ENCODE results near the gene SMPD1.

The SMPD1 gene

GRCh38 chr11:6405052-6405667, 14.9 kb downstream of the SMPD1 start:
- Histone ChIP-seq H3K4me1 (ENCODE audit: control insufficient read depth, insufficient read depth, low read length) (peaks cover 2% of the 10 kb centered on the region), H3K9ac (ENCODE audit: low read depth, low read length) (no peak overlapping the region), H3K9me3 (ENCODE audit: control insufficient read depth, insufficient read depth, low read length) (no peaks in the 10 kb centered on the region), H3K27me3 (ENCODE audit: control insufficient read depth, insufficient read depth, low read length) (no peaks in the 10 kb centered on the region), H3K4me3 (ENCODE audit: low read depth, low read length) (peak overlapping the region; percentile 31), H3K36me3 (ENCODE audit: control insufficient read depth, insufficient read depth, low read length) (no peaks in the 10 kb centered on the region)

- Histone ChIP-seq H3K4me1 (ENCODE audit: control insufficient read depth, insufficient read depth, low read length) (peaks cover 2% of the 10 kb centered on the region), H3K36me3 (ENCODE audit: control insufficient read depth, insufficient read depth, low read length) (peaks cover 2% of the 10 kb centered on the region), H3K9ac (ENCODE audit: low read depth, low read length) (no peak overlapping the region), H3K9me3 (ENCODE audit: control insufficient read depth, insufficient read depth, low read length) (no peaks in the 10 kb centered on the region), H3K27me3 (ENCODE audit: control insufficient read depth, insufficient read depth, low read length) (no peaks in the 10 kb centered on the region), H3K4me3 (ENCODE audit: low read depth, low read length) (no peak overlapping the region)
These were observed 15.6 kb downstream of the SMPD1 start for GRCh38 chr11:6405846-6406245.

- Histone ChIP-seq H3K9ac (ENCODE audit: low read depth, low read length) (no peak overlapping the region), H3K4me3 (ENCODE audit: low read depth, low read length) (no peak overlapping the region), H3K4me1 (ENCODE audit: control insufficient read depth, insufficient read depth, low read length) (peaks cover 2% of the 10 kb centered on the region), H3K27me3 (ENCODE audit: control insufficient read depth, insufficient read depth, low read length) (no peaks in the 10 kb centered on the region), H3K9me3 (ENCODE audit: control insufficient read depth, insufficient read depth, low read length) (no peaks in the 10 kb centered on the region), H3K36me3 (ENCODE audit: control insufficient read depth, insufficient read depth, low read length) (peaks cover 2% of the 10 kb centered on the region)
These were observed 16.1 kb downstream of the SMPD1 start for GRCh38 chr11:6406370-6406769.

- no peak overlapping the region for H3K4me3 ChIP-seq (ENCODE audit: low read depth, low read length)
- no peaks in the 10 kb centered on the region for H3K4me1 ChIP-seq (ENCODE audit: control insufficient read depth, insufficient read depth, low read length)
- H3K36me3 ChIP-seq (ENCODE audit: control insufficient read depth, insufficient read depth, low read length): peaks cover 2% of the 10 kb centered on the region
- no peak overlapping the region for H3K9ac ChIP-seq (ENCODE audit: low read depth, low read length)
- H3K27me3 ChIP-seq (ENCODE audit: control insufficient read depth, insufficient read depth, low read length): no peaks in the 10 kb centered on the region
- H3K9me3 ChIP-seq (ENCODE audit: control insufficient read depth, insufficient read depth, low read length): no peaks in the 10 kb centered on the region
These were observed 20.6 kb downstream of the SMPD1 start for GRCh38 chr11:6410695-6411430.

- Histone ChIP-seq H3K27me3 (ENCODE audit: control insufficient read depth, insufficient read depth, low read length) (no peaks in the 10 kb centered on the region), H3K36me3 (ENCODE audit: control insufficient read depth, insufficient read depth, low read length) (peaks cover 2% of the 10 kb centered on the region), H3K9ac (ENCODE audit: low read depth, low read length) (no peak overlapping the region), H3K9me3 (ENCODE audit: control insufficient read depth, insufficient read depth, low read length) (no peaks in the 10 kb centered on the region), H3K4me1 (ENCODE audit: control insufficient read depth, insufficient read depth, low read length) (no peaks in the 10 kb centered on the region), H3K4me3 (ENCODE audit: low read depth, low read length) (no peak overlapping the region)
These were observed 21.3 kb downstream of the SMPD1 start for GRCh38 chr11:6411594-6412031.

- no peak overlapping the region for H3K9ac ChIP-seq (ENCODE audit: low read depth, low read length)
- H3K9me3 ChIP-seq (ENCODE audit: control insufficient read depth, insufficient read depth, low read length): no peaks in the 10 kb centered on the region
- H3K36me3 ChIP-seq (ENCODE audit: control insufficient read depth, insufficient read depth, low read length): peaks cover 2% of the 10 kb centered on the region
- peaks cover 3% of the 10 kb centered on the region for H3K4me1 ChIP-seq (ENCODE audit: control insufficient read depth, insufficient read depth, low read length)
- no peaks in the 10 kb centered on the region for H3K27me3 ChIP-seq (ENCODE audit: control insufficient read depth, insufficient read depth, low read length)
- H3K4me3 ChIP-seq (ENCODE audit: low read depth, low read length): no peak overlapping the region
These were observed 23.5 kb downstream of the SMPD1 start for GRCh38 chr11:6413791-6414201.

GRCh38 chr11:6414874-6415328, 24.6 kb downstream of the SMPD1 start:
- no peak overlapping the region for H3K4me3 ChIP-seq (ENCODE audit: low read depth, low read length)
- H3K4me1 ChIP-seq (ENCODE audit: control insufficient read depth, insufficient read depth, low read length): peaks cover 3% of the 10 kb centered on the region
- peaks cover 2% of the 10 kb centered on the region for H3K36me3 ChIP-seq (ENCODE audit: control insufficient read depth, insufficient read depth, low read length)
- H3K9ac ChIP-seq (ENCODE audit: low read depth, low read length): no peak overlapping the region
- H3K9me3 ChIP-seq (ENCODE audit: control insufficient read depth, insufficient read depth, low read length): no peaks in the 10 kb centered on the region
- H3K27me3 ChIP-seq (ENCODE audit: control insufficient read depth, insufficient read depth, low read length): peaks cover 7% of the 10 kb centered on the region

- H3K27me3 ChIP-seq (ENCODE audit: control insufficient read depth, insufficient read depth, low read length): peaks cover 15% of the 10 kb centered on the region
- no peaks in the 10 kb centered on the region for H3K36me3 ChIP-seq (ENCODE audit: control insufficient read depth, insufficient read depth, low read length)
- no peaks in the 10 kb centered on the region for H3K9me3 ChIP-seq (ENCODE audit: control insufficient read depth, insufficient read depth, low read length)
- H3K4me1 ChIP-seq (ENCODE audit: control insufficient read depth, insufficient read depth, low read length): peaks cover 3% of the 10 kb centered on the region
- no peak overlapping the region for H3K9ac ChIP-seq (ENCODE audit: low read depth, low read length)
- H3K4me3 ChIP-seq (ENCODE audit: low read depth, low read length): no peak overlapping the region
These were observed 25.5 kb downstream of the SMPD1 start for GRCh38 chr11:6415797-6416196.

- peaks cover 23% of the 10 kb centered on the region for H3K27me3 ChIP-seq (ENCODE audit: control insufficient read depth, insufficient read depth, low read length)
- no peaks in the 10 kb centered on the region for H3K9me3 ChIP-seq (ENCODE audit: control insufficient read depth, insufficient read depth, low read length)
- H3K4me1 ChIP-seq (ENCODE audit: control insufficient read depth, insufficient read depth, low read length): peaks cover 3% of the 10 kb centered on the region
- no peak overlapping the region for H3K9ac ChIP-seq (ENCODE audit: low read depth, low read length)
- no peaks in the 10 kb centered on the region for H3K36me3 ChIP-seq (ENCODE audit: control insufficient read depth, insufficient read depth, low read length)
- peak overlapping the region; percentile 66 for H3K4me3 ChIP-seq (ENCODE audit: low read depth, low read length)
These were observed 27.8 kb downstream of the SMPD1 start for GRCh38 chr11:6417907-6418556.

GRCh38 chr11:6418557-6419008, 28.3 kb downstream of the SMPD1 start:
- Histone ChIP-seq H3K36me3 (ENCODE audit: control insufficient read depth, insufficient read depth, low read length) (no peaks in the 10 kb centered on the region), H3K4me1 (ENCODE audit: control insufficient read depth, insufficient read depth, low read length) (peaks cover 3% of the 10 kb centered on the region), H3K4me3 (ENCODE audit: low read depth, low read length) (peak overlapping the region; percentile 66), H3K9ac (ENCODE audit: low read depth, low read length) (no peak overlapping the region), H3K9me3 (ENCODE audit: control insufficient read depth, insufficient read depth, low read length) (no peaks in the 10 kb centered on the region), H3K27me3 (ENCODE audit: control insufficient read depth, insufficient read depth, low read length) (peaks cover 28% of the 10 kb centered on the region)

GRCh38 chr11:6419009-6419631, 28.8 kb downstream of the SMPD1 start, which contains the start of gene APBB1:
Gene APBB1, minus strand, starts transcription at chr11:6419094. Its CDS starts 7,747 bp downstream, at chr11:6411347.
- peaks cover 30% of the 10 kb centered on the region for H3K27me3 ChIP-seq (ENCODE audit: control insufficient read depth, insufficient read depth, low read length)
- peaks cover 3% of the 10 kb centered on the region for H3K4me1 ChIP-seq (ENCODE audit: control insufficient read depth, insufficient read depth, low read length)
- no peaks in the 10 kb centered on the region for H3K9me3 ChIP-seq (ENCODE audit: control insufficient read depth, insufficient read depth, low read length)
- H3K4me3 ChIP-seq (ENCODE audit: low read depth, low read length): peak within 1 kb of the TSS; percentile 66
- no peak within 1 kb of the TSS for H3K9ac ChIP-seq (ENCODE audit: low read depth, low read length)
- no peaks in the 10 kb centered on the region for H3K36me3 ChIP-seq (ENCODE audit: control insufficient read depth, insufficient read depth, low read length)

All from iPS-15b (cell line).